Measurements from ENCODE around the gene MTMR2.

MTMR2 gene

DNA sequence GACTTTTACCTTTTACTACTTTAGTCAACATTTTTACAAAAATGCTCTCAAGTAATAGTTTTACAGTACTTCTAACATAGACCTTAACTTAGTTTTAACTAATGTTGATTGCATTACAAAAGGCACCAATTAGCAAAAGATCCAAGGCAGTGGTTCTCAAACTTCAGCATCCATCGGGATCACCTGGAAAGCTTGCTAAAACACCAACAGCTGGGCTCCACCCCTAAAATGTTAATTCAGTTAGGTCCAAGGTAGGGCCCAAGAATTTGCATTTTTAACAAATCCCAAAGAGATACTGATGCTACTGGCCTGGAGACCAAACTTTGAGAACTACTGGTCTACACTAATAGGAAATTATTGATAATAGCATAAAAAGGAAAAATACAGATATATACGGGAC, 5.9 kb downstream of the MTMR2 start:
- no peak for DNase-seq

GRCh38 chr11:95917193-95918036, 6.5 kb downstream of the MTMR2 start:
- DNase-seq, result no peak

- peak in 3 of 58 donors; percentile 9 to 40 (median 28) for DNase-seq
Observed at GRCh38 chr11:95916049-95916448, 7.9 kb downstream of the MTMR2 start.

- no peak for DNase-seq
Observed at GRCh38 chr11:95915051-95915450, 8.9 kb downstream of the MTMR2 start.

DNA sequence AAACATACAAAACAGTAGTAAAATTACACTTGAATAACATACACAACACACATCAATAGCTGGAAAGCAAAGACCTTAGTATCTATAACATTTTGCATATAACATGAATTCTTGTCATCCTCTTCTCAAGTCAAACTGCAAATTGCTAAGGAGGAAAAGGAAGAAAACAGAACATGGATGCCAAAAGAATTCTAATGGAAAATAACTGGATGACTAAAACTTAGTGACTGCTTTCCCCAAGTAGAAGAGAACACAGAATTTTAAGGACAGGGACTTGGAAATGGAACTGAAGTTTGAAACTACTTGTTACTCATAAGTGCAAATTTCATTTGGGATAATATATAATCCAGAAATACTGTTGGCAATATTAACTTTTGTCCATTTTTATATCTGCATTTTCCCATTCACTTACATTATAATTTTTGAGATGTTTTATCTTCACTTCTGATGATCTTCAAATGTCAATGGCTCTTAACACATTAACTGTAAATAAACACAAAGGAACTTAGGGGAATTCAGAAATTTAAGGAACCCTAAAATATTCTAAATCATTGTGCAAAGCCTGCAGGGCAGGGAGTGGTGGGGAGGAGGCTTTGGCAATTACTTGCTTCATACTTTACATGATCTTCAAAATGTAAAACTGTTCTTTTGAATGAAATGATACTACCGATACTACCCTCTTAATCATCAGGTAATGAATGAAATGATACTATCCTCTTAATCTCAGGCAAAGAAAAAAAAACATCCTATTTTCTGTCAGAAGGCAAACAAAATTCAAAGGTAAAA, 9.9 kb downstream of the MTMR2 start:
- no peak for DNase-seq

GRCh38 chr11:95912902-95913560, 10.9 kb downstream of the MTMR2 start:
- no peak for DNase-seq

DNA sequence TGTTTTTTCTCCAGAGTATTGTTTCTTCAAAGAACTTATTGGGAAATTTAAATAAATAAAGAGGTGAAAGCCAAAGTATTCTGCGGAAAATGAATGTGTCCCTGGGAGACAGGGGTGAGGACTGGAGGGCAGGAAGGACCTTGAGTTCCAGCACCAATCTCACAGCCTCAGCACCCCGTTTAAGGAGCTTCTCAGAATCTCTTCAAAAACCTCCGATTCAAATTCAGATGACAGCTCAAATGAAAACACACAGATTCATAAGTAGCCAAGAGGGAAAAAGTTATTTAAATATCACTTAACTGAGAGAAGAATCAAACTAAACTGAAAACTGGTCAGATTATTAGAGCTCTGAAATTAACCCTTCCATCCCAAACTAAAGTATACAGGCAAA, 12.5 kb downstream of the MTMR2 start:
- peak in 1 of 58 donors; percentile 5 for DNase-seq

GRCh38 chr11:95910638-95911368, 13.1 kb downstream of the MTMR2 start:
- DNase-seq, result peak in 2 of 58 donors; percentile 23 to 60

DNA sequence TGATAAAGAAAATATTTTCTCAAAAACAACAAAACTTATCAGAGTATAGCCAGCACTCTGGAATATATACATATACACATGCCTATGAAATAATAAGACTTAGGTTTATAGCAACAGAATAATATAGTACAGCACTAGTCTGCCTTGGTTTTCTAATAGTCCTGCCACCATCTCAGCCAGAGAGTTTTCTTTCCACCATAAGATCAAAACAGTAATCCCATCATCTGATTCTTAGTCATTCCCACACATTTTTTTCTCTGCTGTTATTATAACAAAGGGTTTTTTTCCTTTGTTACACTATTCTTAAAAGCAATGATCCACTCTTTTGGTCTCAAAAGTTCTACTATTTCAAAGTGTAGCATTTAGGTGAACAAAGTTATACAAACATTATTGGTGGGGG, 15.1 kb downstream of the MTMR2 start:
- DNase-seq, result no peak

GRCh38 chr11:95907476-95907875, 16.4 kb downstream of the MTMR2 start:
- DNase-seq, result no peak

GRCh38 chr11:95904009-95904650, 19.8 kb downstream of the MTMR2 start:
- no peak for DNase-seq

DNA sequence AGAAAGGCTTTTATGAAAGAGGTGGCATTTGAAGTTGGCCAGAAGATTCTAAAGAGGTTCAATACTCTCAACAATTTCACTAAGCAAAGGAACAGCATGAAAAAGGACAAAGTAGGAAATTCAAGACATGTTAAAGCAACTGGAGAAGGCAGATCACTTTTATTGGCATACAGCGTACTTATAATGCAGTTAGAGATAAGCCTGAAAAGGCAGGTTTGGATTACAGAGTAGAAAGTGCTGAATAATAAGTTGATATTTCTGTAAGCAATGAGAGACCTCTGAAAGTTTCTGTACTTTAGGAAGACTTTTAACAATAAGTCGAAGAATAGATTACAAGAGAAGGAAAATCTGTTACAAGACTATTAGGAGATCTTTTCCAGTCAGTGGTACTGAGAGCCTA, 25.1 kb downstream of the MTMR2 start:
- DNase-seq, result no peak

GRCh38 chr11:95897731-95898130, 26.2 kb downstream of the MTMR2 start:
- no peak for DNase-seq

- no peak for DNase-seq
Observed at GRCh38 chr11:95895815-95896214, 28.1 kb downstream of the MTMR2 start.

GRCh38 chr11:95892892-95893570, 30.9 kb downstream of the MTMR2 start:
- no peak for DNase-seq

DNA sequence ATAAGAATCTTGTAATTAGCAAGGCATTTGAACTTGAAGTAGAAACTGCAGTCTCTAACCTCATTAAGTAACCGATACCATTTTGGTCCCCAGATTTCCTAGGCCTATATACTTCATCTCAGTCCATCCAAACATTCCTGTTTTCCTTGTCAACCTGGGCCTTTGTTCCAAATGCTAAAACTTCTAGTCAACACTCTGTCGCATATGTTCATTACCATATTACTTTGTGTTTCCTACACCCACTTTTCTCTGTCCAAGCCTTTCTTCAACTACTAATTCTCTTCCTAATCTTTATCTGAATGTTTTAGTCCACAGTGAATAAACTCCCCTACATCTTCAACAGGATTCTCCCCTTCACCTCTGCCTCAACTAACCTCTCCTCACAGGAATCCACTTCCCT, 31.4 kb downstream of the MTMR2 start:
- DNase-seq, result no peak

DNA sequence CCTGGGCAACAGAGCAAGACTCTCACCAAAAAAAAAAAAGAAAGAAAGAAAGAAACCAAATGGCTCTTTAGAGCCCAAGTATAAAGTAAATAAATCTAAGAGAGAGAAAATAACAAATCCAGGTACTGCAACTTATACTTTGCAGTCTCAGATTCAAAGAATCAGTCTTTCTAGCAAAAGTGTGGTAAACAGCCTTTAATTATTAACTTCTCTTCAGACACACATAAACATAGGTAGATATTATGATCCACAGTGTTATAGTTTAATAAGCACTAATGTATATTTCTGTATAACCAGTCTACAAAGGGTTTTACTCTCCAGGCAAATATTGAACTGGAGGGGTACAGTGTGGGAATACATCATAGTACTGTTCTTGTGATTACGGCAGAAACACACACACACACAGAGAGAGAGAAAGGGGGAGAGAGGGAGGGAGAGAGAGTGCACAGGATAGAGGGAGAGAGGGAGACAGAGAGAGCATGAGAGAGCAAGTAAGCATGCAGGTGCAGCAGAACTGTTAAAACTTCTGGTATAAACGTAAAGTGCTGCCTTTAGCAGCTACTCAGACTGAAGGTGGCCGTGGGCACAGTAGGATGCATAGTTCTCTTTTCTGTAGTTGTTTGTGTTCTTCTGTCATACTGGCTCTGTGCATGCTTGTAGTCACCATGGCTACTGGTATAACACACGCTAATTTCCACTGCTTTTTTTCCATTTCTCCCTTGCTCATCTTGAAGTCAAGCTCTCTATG, 32.3 kb downstream of the MTMR2 start:
- peak in 4 of 58 donors; percentile 3 to 12 (median 6) for DNase-seq

GRCh38 chr11:95888852-95889251, 35.1 kb downstream of the MTMR2 start:
- DNase-seq, result no peak

DNA sequence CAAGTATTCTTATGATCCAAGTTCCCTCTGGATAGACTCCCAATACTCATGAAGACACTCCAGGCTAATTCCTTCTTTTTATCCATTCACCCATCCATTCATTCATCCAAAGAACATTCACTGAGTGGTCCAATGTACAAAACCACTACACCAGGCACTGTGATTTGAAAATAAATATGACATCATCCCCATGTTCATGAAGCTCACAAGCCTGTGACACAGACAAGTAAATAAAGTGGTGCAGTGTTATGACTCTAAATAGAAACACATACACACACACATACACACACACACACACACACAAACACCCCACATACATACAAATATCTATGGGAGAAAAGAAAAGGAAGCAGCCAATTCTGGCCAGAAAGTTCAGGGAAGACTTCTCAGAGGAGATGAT, 35.5 kb downstream of the MTMR2 start:
- DNase-seq, result no peak

Measured in anterior cingulate cortex (tissue), 58 donors.